BJ (cell line): Measurements from ENCODE around the gene ENTHD1. TPM values are rescaled to one million over a fixed set of nuclear protein-coding genes. Genes with fewer than 3 reads are reported as not detected.

Source experiments
- CTCF ChIA-PET: fragments of 350-600 bp; formaldehyde crosslinking; extraction: SDS; loops from one replicate; lab custom pipeline; 2021; ENCODE audit warnings: antibody characterized with exemption, inconsistent platforms; lab: Yijun Ruan, JAX
- POLR2A ChIA-PET: fragments of 300-600 bp; sonication (Branson Sonifier 250); formaldehyde crosslinking; extraction: SDS; loops from one replicate; lab custom pipeline; 2021; ENCODE audit warnings: antibody characterized with exemption; lab: Charles Lee
- DNase-seq: peaks from one replicate; pipeline ENCODE4 v3.0.0-alpha.2; 2011; ENCODE audit warnings: low read depth
- H3K27me3 ChIP-seq: 2 replicates; pipeline ENCODE4 v1.6.0; 2011; ENCODE audit warnings: low read length; ENCODE audit not compliant: control insufficient read depth, insufficient read depth
- H3K36me3 ChIP-seq: 2 replicates; pipeline ENCODE4 v1.5.1; 2011; ENCODE audit warnings: low read length; ENCODE audit not compliant: control insufficient read depth, insufficient read depth
- H3K4me3 ChIP-seq: 2 replicates; pipeline ENCODE4 v1.5.1; 2011; ENCODE audit warnings: low read depth, mild to moderate bottlenecking, control low read depth, low read length
- CTCF ChIP-seq: IDR thresholded peaks from 2 replicates; pipeline ENCODE4 v1.5.1; 2011; ENCODE audit warnings: low read depth, mild to moderate bottlenecking, control low read depth, inconsistent platforms, low read length, moderate library complexity; ENCODE audit not compliant: insufficient read depth
- polyA plus RNA-seq: library from polyadenylated mRNA; depleted of rRNA; stranded (reverse); fragments of >200 nt; gene quantifications from 2 replicates; pipeline ENCODE4 v1.2.3, GENCODE V29; 2011

The ENTHD1 gene
- polyA plus RNA-seq, 1 experiment: not detected

DNA sequence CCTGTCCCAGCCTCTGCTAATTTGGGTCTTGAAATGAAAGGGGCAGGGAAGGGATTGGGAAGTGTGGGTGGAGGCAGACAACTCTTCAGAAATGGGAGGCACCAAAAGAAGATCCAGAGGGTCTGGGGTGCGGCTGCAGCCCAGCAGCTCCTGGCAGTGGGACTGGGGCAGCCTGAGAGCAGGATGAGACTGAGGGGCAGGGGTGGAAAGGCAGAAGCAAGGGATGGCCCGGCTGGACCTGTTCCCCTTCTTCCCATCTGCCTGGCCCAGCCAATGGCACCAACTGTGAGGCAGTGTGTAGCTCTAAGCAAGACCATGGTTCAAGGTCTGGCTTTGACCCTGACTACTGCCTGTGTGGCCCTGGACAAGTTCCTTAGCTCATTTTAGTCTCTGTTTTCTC is 160.4 kb downstream of the ENTHD1 start:
- Histone ChIP-seq H3K4me3 (no peak overlapping the region), H3K36me3 (no peaks in the 10 kb centered on the region), H3K27me3 (peaks cover 16% of the 10 kb centered on the region)
- DNase-seq: no peak
- no peak for TF ChIP-seq CTCF
- POLR2A ChIA-PET: no interaction called here
- CTCF ChIA-PET: interaction anchor here (0.7 kb wide), 1 partner anchor 18 kb away, joined by 3 read pairs; no protein-coding TSS in a partner anchor

GRCh38 chr22:39732625-39733024 is 160.9 kb downstream of the ENTHD1 start:
- H3K4me3 ChIP-seq: no peak overlapping the region
- ChIA-PET POLR2A (no interaction called here), CTCF (no interaction called here)
- TF ChIP-seq CTCF: no peak
- H3K36me3 ChIP-seq: no peaks in the 10 kb centered on the region
- peaks cover 16% of the 10 kb centered on the region for H3K27me3 ChIP-seq
- no peak for DNase-seq

DNA sequence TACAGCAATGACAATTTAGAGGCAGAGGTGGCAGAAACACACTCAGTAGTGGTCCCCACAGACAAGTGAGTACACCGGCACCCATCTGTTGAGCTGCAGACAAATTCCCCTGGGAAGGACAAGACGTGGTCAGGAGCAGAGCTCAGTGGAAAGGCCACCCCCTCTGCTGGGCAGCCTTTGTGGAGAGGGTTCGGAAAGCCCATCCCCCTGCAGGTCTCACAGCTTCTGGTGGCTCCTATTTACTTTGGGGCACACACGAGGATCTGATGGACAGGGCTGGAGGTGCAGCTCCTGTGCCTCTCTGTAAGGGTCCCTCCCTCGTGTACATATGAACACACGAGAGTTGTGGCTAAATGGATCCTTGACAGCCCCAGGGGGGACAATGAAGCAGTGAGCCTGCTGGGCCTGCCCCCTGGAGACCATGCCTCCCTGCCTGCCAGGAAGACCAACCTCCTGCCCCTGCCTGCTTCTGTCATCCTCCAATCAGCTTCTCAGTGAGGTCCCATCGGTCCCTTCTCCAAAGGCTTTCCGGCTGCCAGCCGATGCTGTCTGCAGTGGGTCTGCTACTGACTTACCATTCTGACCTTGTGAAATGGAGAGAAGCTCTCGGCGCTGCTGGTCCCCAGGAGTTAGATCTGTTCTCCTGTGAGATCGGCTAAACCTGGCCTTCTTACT is 161.5 kb downstream of the ENTHD1 start:
- no peak for DNase-seq
- no peak overlapping the region for H3K4me3 ChIP-seq
- no peaks in the 10 kb centered on the region for H3K36me3 ChIP-seq
- TF ChIP-seq CTCF: no peak
- POLR2A ChIA-PET: interaction anchor here (0.6 kb wide), 1 partner anchor 31 kb away, joined by 3 read pairs; no protein-coding TSS in a partner anchor
- H3K27me3 ChIP-seq: peaks cover 18% of the 10 kb centered on the region
- CTCF ChIA-PET: interaction anchor here (1.0 kb wide), 1 partner anchor 201 kb away, joined by 4 read pairs; no protein-coding TSS in a partner anchor

DNA sequence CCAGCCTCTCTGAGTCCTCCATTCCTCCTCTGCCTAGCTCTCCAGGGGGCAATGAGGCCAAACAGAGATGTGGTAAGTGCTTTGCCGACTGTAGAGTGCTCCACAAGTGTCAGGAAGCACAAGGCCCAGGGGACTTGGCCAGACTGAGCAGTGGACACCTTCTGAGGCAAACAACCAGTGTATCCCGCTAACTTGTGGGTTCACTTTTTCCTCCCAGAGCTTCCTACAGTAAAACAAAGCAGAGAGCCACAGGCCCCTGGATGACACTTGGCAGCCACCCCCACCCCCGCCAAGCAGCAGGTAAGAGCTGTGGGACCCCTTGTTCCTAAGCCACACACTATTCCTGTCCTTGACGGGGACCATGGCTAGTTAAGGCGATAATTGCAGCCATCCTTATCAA is 162.1 kb downstream of the ENTHD1 start:
- Histone ChIP-seq H3K27me3 (peaks cover 17% of the 10 kb centered on the region), H3K4me3 (no peak overlapping the region), H3K36me3 (no peaks in the 10 kb centered on the region)
- DNase-seq: no peak
- POLR2A ChIA-PET: interaction anchor here (0.6 kb wide), 1 partner anchor 30 kb away, joined by 3 read pairs; no protein-coding TSS in a partner anchor
- TF ChIP-seq CTCF: no peak
- CTCF ChIA-PET: interaction anchor here (1.0 kb wide), 1 partner anchor 200 kb away, joined by 4 read pairs; no protein-coding TSS in a partner anchor

GRCh38 chr22:39729141-39729934 is 164.2 kb downstream of the ENTHD1 start:
- no peak for DNase-seq
- no peak for TF ChIP-seq CTCF
- CTCF ChIA-PET: no interaction called here
- no peaks in the 10 kb centered on the region for H3K36me3 ChIP-seq
- POLR2A ChIA-PET: no interaction called here
- H3K4me3 ChIP-seq: no peak overlapping the region
- peaks cover 11% of the 10 kb centered on the region for H3K27me3 ChIP-seq
